Measurements from ENCODE around the gene ZDHHC14.
"Not testable (repeated sequence)": the region's sequence is repeated elsewhere in the genome, so short reads cannot be mapped to it uniquely, and the experiment has no call there.

ZDHHC14 gene

DNA sequence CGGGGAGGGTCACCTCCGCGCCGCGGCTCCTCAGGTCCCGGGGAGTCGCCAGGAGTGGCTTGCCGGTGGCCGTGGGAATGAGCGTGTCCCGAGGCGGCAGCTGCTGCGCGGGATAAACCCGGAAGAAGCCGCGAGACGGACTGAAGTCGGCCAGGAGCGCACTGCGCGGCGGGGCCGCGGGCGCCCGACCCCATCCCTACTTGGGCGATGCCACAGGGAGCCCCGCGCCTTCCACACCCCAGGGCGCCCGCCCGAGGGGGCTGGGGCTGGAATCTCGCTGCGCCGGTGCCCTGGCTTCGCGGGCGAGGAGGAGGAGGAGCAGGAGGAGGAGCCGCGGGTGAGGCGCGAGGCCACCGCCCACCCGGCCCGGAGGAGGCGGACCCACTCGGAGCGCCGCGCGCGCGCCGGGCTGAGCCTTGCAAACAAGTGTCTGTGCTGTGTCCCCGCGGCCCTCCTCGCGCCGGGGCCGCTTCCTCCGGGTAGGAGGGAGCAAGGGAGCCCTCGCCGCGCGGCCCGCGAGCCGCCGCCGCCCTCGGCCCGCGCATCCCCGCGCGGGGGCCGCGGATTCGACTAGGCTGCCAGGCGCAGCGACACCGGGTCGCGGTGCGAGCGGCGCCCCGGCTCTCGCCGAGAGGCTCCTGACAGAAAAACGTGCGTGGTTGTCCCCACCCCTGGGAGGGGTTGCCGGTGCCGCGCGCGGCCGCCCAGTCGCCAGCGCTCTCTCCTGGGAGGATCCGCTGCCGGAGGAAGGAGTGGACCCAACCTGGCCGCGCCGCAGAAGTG lies at the start of gene ZDHHC14:
Gene ZDHHC14, plus strand, starts transcription at position 412 of the 783 bp plus-strand sequence.
- DNase-seq, result peak; percentile 88

DNA sequence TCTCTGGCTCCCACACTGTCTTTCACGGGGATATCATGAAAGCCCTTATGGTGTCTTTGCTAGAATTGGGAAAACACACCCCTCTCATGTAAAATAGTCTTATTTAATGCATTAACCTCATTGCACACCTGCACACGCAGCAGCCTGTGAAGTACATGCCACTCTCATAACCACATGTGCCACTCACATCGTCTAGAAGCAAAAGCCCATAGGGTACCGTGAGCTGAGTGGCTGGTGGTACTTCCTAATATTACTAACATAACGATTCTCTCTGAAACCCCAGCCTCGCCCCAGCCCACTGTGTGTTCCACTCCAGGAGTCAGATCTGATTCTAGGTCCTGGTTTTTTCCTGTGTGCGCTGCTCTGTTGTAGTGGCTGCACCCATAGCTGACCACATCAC lies 48.2 kb upstream of the ZDHHC14 start:
- no peak for DNase-seq

DNA sequence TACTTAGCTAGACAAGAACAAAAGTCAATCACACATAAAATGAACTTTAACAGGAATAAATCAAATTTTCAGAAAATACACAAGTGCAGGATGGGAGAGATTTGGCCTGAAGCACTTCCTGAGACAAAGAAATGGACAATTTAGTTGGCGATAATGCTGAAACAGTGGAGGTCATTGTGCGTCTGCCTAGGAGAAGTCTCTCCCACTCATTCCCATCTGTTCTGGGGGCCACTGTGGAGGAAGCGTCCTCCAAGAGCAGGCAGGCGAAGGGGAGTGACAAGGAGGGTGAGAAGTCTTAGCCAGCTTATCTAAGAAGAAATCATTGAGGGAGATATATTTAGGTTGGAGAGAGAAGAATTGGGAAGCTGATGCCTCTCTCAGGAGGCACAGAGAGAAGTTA lies 47.5 kb upstream of the ZDHHC14 start:
- DNase-seq, result no peak

DNA sequence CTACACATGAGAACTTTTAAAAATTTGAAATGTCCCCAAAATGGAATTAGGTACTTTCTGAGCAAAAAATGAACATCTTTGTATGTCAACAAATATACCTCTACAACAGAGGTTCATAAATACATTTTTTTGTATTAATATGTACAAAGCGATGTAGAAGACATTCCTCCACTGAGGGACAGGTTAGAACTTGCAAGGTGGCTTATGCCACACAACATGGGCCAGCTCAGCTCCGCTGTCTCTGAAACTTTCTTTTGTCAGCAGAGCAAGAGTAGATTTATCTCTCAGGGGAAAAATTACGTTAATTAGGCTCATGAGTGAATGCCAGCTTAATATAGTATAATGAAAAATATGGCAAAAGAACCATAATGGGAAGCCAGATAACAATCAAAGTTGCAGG lies 47.0 kb upstream of the ZDHHC14 start:
- DNase-seq, result no peak

DNA sequence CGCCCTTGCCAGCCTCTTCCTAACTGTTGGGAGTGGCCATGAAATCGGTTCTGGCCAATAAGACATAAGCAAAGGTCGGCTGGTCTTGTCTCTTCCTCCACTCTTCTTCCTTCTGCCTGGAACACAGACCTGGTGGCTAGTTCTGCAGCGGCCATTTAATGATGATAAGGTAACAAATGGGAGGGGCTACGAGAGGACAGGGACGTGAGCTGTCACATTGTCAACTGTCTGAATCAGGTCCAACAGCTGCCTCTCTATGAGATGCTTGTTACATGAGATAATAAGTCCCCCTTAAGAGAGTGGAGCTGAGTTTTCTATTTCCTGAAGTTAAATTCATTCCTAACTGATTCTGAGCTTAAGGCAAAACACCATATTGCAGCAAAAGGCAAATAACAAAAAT lies 45.2 kb upstream of the ZDHHC14 start:
- peak; percentile 89 for DNase-seq

DNA sequence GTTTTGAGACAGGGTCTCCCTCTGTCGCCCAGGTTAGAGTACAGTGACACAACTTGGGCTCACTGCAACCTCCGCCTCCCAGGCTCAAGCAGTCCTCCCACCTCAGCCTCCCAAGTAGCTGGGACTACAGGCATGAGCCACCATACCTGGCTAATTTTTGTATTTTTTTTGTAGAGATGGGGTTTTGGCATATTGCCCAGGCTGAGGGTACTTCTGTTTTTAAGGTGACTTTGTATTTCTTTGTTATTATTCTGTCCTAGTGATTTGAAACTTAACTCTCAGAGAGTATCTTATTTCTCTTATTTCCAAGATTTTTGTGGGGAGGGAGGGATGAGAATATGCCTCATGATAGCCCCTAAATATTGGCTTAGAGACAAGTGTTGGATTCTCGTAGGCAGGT lies 43.7 kb upstream of the ZDHHC14 start:
- DNase-seq, result not testable (repeated sequence)

DNA sequence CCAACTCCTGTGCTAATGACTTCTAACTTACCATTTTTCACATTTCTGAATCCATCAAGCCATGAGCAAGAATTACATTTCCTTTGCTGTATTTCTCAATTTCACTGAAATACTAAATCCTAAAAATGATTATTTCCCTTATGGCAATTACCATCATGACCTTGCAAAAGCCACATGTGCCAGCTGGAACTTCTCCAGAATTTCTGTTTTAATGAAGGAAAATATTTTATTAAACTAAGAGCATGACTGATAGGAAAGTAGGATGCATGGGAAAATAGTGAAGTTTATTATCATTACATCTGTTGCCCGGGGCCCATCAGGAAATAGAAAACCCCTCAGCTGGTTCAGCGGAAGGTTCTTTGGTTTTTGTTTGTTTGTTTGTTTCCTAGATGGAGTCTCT lies 43.2 kb upstream of the ZDHHC14 start:
- no peak for DNase-seq

DNA sequence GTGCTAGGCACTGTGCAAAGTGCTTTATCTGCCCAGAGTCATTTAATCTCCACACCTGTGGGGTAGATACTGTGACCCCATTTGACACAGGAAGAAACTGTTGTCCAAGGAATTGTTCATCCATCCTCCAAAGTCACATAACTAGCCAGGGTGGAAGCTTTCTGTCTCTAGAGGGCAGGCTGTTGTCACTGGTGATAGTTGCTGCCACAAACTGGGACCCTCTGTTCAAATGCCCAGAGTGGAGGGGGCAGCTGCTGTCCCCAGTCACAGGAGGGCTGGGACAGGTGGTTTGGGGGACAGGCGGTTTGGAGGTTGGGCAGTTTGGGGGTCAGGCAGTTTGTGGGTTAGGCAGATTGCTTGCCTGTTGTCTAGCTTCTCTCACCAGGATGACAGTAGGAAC lies 41.6 kb upstream of the ZDHHC14 start:
- no peak for DNase-seq

DNA sequence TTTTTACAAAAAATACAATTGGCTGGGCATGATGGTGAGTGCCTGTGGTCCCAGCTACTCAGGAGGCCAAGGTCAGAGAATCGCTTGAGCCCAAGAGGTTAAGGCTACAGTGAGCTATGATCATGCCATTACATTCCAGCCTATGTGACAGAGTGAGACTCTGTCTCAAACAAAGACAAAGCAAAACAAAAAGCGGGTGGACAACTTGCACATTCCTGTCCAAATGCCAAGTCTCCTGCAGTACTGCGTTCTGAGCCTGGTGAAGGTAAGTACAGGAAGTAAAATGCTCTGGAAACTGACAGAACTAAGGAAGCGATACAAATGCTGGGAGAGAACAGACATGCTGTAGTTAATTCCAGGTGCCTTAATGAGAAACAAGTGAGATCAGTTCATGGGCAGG lies 37.3 kb upstream of the ZDHHC14 start:
- no peak for DNase-seq

DNA sequence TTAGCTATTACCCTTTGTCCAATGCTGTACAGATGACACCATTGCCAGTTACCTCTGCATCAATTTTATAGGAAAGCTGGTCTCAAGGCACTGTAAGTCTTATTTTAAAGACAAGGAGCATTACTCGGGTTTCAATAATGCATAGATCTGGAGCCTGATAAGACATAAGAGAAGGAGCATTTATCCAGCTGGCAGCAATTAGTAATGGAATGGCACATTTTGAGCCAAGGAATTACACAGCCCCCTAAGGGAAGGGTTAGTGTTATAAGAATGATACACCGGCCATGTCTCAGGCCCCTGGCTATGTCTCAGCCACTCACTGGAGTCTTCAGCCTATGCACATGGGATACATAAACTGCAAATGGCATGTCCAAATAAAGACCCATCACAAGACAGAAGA lies 34.6 kb upstream of the ZDHHC14 start:
- DNase-seq, result no peak

DNA sequence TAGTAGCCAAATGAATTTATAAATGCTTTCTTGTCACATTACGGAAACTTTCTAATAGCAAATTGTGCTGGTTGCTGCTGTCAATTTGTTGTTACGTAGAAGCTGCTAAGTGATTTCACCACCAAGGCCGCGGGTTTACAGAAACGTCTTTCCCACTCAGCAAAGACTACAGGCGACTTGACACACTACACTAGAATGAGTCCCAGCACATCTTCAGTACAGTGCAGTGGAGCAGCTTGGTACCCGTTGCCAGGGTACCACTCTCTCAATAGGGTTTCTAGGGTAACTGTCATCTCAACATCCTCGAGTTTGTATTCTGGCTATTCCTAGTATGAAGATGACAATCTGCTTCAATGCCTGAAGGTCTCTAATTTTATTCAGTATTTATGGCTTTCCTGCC lies 22.7 kb upstream of the ZDHHC14 start:
- DNase-seq, result no peak

DNA sequence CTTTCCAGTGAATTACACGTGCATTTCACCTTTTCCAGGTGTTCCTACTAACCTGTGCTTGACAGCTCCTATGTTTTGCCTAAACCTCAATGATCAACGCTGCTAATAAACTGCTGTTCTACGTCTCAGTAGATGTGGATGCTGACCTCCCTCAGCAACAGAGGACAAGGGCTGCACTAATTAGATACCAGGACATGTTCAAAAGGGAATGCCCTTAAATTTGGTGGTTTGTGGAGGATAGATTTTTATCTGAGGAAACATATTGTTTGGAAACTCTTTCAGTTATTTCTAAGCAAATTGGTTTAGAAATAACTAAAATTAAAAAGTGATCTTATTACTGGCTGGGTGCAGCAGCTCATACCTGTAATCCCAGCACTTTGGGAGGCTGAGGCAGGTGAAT lies 19.1 kb upstream of the ZDHHC14 start:
- DNase-seq, result no peak

DNA sequence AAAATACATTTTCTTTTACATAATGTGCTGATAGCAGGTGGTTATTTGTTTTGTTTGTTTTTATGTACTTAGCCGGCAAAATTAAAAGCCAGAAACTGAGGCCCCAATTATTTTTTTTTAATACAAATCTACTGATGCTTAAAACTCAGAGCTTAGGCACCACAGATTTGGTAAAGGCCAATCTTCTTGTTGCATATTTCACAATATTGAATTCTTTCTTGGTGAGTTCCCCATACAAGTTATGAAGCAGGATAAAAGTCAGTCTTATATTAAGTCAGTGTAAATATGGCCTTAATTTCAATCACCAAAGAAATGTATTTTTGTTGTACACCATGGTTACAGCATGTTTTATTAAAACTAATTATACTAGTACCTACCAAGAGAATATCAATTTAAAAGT lies 16.3 kb upstream of the ZDHHC14 start:
- no peak for DNase-seq

DNA sequence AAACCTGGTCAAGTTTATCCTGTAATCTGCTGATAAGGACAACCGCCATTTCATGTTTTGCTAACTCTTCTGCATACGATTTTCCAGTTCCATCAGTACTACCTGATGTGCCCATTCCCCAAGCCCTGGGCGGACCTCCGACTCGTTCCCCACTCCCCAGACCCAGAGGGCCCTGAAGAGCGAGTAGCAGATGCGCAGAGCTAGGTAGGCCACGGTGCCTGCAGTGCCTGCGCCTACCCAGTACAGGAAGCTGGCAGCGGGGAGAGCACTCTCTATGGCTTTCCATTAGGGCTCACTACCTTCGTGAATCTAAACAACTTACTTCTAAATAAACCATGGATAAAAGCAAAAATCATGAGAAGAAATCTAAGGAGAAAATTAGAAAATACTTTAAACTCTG lies 14.3 kb upstream of the ZDHHC14 start:
- no peak for DNase-seq

DNA sequence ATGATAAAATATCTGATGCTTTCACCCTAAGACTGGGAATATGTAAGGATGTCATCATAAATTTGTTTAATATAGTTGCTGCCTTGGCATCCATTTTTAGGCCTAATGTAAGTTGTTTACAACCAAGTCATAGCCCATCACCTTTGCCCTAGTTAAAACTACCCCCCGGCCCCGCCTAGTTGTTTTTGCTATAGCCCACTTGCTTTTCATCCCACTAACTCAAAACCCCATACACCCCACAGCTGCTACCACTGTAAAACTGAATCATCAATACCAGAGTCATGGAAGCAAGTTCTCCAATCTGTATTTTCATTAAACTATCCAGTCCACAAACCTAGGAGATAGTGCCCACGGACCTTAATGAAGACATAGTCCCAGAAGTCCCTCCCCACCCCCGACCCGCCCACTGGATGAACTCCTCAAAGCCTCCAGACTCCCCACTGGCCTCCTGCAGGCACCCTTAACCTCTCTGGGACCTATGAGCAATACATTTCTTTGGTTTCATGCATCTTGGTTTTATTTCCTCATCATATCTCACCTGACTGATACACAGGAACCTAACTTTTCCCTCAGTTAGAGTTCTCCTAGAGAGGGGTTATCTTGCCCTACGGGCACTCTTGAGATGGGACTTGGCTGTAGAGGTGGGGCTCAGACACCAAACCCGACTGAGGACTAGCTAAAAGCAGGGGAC lies 12.5 kb upstream of the ZDHHC14 start:
- DNase-seq, result no peak

DNA sequence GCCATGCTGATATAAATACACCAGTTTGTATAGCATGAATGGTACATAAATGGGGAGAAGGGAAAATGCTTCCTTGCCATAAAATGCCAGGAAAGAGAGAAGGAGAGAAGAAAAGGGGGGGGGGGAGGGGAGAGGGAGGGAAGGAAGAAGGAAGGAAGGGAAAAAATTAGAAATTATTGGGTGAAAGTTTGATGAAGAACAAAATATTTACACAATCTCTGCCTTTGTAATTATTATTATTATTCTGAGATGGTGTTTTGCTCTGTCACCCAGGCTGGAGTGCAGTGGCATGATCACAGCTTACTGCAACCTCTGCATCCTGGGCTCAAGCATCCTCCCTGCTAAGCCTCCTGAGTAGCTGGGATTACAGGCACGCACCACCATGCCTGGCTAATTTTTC lies 10.2 kb upstream of the ZDHHC14 start:
- DNase-seq, result no peak

DNA sequence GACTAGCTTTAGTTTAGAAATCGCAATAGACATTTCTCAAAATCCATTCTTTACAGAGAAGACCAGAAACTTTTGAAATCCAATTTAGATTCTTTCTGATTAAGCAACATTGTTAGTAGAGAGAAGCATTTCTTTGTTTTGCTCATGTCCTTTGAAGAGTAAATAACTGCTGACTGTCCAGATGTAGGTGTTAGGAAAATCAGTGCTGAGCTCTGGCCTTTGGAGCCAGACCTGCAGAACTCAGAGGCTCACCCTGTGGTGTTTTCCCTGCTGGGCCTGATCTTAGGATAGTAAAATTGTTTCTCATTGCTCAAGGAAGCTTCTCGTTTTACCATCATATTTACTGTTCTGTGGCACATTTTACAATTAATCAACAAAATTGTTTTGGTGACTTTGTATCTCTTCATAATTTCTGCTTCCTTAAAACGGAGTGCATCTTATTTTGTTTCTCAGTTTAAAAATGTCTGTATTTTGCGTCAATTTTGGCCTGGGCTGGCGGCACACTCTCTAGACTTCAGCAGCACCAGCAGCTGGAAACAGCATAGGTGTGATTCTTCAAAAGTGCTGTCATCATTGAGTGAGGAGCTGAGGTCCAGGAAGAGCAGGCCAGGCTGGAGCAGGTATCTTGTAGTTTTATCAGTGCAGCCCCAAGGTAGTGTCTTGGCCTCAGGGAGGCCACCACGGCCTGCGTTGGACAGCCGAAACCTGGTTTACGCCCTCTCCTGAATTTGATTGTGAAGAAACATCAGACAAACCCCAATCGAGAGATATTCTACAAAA lies 8.3 kb upstream of the ZDHHC14 start:
- no peak for DNase-seq

DNA sequence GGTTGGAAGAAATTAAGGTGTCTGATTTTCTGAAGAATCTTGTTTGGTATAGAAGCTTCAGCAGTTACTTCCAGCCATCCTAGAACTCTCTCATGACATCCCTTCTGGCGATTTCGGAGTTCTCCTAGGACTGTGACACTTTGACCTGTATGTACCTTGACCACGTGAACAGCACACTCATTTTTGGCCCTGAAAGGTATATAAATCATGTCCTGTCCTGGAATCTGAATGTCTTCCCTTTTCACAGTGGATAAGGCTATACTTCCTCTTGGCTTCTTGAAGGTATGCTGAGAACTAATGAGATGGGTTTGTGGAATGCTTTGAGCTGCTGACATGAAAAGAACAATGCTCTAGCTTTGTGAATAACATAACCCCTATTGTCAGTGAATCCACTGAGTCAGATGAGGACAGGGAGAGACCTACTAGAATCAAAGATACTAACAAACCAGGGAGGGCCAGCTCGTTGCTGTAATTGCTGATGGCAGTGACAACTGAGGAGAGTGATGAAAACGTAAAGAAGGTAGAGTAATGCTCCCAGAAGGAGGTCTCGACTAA lies 6.0 kb upstream of the ZDHHC14 start:
- no peak for DNase-seq

DNA sequence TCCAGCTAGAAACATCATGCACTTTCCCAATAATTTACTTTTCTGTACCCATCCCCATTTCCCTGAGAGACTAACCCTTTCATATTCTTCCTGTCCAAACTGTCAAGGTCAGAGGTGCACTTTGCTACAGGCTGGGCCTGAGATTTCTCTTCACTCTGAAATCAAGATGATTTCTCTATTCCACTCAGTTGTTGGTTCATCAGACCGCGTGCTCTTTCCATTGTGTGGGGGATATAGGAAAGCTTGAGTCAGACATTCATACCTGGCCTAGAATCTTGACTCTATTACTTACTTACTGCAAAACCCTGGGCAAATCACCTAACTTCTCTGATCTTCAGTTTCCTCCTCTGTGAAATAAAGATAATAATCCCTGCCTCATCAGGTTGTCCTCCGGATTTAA lies 4.7 kb upstream of the ZDHHC14 start:
- no peak for DNase-seq

DNA sequence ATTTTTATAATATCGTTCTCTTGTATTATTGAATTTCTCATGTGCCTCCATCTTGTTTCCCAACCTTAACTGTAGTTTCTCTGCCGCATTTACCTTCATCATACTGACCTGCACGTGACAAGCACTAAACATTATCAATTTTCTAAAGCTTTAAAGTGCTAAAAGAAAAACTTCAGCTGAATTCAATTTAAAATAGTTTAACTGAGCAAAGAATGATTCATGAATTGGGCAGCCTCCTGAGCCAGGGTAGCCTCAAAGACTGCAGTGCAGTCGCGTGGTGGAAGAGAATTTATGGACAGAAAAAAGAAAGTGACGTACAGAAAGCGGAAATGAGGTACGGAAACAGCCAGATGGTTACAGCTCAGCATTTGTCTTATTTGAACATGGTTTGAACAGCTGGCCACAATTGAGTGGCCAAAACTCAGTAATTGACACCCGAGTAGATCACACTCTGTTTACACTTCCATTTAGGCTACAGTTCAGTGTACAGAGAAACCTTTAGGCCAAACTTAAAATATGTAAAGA lies 4.2 kb upstream of the ZDHHC14 start:
- no peak for DNase-seq

DNA sequence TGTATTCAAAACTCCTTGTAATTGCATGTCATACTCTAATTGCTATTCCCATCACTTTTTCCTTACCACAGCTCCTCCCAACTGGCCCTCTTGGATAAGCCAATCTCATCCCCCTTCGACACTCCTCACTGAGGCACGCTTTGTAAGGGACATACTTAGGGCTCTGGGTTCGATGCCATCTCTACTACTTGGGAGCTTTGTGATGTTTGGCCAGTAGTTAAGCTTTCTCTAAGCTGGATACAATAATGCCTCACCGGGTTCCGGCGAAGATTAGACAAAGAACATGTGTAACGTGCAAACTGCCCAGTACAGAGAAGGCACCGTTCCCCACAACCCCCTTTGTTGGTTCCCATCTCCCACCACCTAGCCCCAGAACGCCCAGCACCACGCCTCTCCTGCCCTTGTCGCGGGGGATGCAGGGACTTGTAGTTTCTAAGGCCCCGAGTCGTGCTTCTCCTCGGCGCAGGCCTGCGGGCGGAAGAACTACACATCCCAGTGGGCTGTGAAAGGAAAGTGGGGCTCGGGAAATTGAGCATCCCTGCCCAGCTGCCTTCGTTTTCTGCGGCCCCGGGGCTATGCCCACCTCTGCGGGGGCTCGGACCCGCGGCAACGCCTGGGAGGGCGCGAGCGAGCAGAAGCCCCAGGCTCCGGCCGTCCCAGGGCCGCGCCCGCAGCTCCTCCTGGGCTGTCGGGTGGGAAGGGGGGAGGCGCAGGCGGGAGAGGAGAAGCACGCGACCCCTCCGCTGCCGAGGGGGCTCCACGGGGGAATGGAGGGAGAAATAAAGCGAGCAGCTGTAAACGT lies 1.1 kb upstream of the ZDHHC14 start:
- peak; percentile 95 for DNase-seq

DNA sequence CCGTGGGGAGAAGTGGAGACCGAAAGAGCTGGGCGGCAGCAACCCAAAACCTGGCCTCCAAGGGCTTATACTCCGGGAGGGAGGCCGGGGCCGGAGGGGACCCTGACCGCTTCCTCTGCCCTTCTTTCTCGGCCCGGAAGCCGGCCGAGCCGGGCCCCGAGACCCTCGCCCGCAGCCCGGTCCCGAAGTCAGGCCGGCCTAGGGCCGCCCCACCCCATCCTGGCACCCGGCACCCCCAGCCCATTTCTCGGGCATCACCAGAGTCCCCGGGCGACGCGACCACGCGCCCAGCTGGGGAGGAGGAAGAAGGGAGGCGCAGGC lies 572 bp upstream of the ZDHHC14 start:
- no peak for DNase-seq
